Smooth muscle cell (in vitro differentiated cells): ENCODE data around the gene ARMH2. TPM values are rescaled to one million over a fixed set of nuclear protein-coding genes. Genes with fewer than 3 reads are reported as not detected.

Source experiments
- DNase-seq: peaks from one replicate; lab custom pipeline; 2025; ENCODE audit not compliant: unreplicated experiment; lab: John Stamatoyannopoulos, UW
- H2AFZ ChIP-seq: fragments of 200-600 bp; sonication (generic); 2 replicates; pipeline ENCODE4 v1.6.0; 2016; ENCODE audit warnings: antibody characterized with exemption, low read depth, mild to moderate bottlenecking
- H3F3A ChIP-seq: fragments of 200-600 bp; sonication (generic); 2 replicates; pipeline ENCODE4 v1.6.0; 2017; ENCODE audit warnings: antibody characterized with exemption, low read depth
- H3K27ac ChIP-seq: fragments of 200-600 bp; sonication (generic); 2 replicates; pipeline ENCODE4 v1.5.1; 2016; ENCODE audit warnings: low read depth, mild to moderate bottlenecking
- H3K27me3 ChIP-seq: fragments of 200-600 bp; sonication (generic); 2 replicates; pipeline ENCODE4 v1.6.1; 2016; ENCODE audit warnings: low read depth, mild to moderate bottlenecking
- H3K36me3 ChIP-seq: fragments of 200-600 bp; sonication (generic); 2 replicates; pipeline ENCODE4 v1.5.1; 2016; ENCODE audit warnings: low read depth
- H3K4me1 ChIP-seq: fragments of 200-600 bp; sonication (generic); 2 replicates; pipeline ENCODE4 v1.5.1; 2016; ENCODE audit warnings: low read depth
- H3K4me2 ChIP-seq: fragments of 200-600 bp; sonication (generic); 2 replicates; pipeline ENCODE4 v1.6.0; 2016; ENCODE audit warnings: mild to moderate bottlenecking
- H3K4me3 ChIP-seq: fragments of 200-600 bp; sonication (generic); 2 replicates; pipeline ENCODE4 v1.5.1; 2016; ENCODE audit warnings: mild to moderate bottlenecking
- H3K79me2 ChIP-seq: fragments of 200-600 bp; sonication (generic); 2 replicates; pipeline ENCODE4 v1.6.0; 2016; ENCODE audit warnings: low read depth, mild to moderate bottlenecking
- H3K9ac ChIP-seq: fragments of 200-600 bp; sonication (generic); 2 replicates; pipeline ENCODE4 v1.6.0; 2016; ENCODE audit warnings: low read depth
- H3K9me3 ChIP-seq: fragments of 200-600 bp; sonication (generic); replicated peaks from 2 replicates; pipeline ENCODE4 v1.5.1; 2016; ENCODE audit warnings: low read depth
- H4K20me1 ChIP-seq: fragments of 200-600 bp; sonication (generic); 2 replicates; pipeline ENCODE4 v1.6.0; 2016; ENCODE audit warnings: low read depth
- WGBS: methylation state at CpG from one replicate; pipeline ENCODE4 v1.1.7; 2016; ENCODE audit warnings: low lambda C conversion rate; 5-methylcytosine and 5-hydroxymethylcytosine counted together
- polyA plus RNA-seq: library from polyadenylated mRNA; unstranded; fragments of >200 nt; fragmentation: Nextera tagmentation; extraction: Ambion mirVana; gene quantifications from 2 replicates; pipeline ENCODE4 v1.2.1, GENCODE V29; 2016
- total RNA-seq: library from RNA; depleted of rRNA; stranded (reverse); fragments of >200 nt; gene quantifications from 2 replicates; pipeline ENCODE4 v1.2.3, GENCODE V29; 2014
- TF ChIP-seq, protein P1 (sequence below): fragments of 200-600 bp; sonication (generic); IDR thresholded peaks from 2 replicates; pipeline ENCODE4 v1.5.1; 2017; ENCODE audit warnings: borderline replicate concordance, mild to moderate bottlenecking, antibody characterized with exemption; ENCODE audit not compliant: insufficient read depth, poor library complexity, severe bottlenecking

The ARMH2 gene
- total and polyA plus RNA-seq, 2 experiments from 2014 or later = not detected

- Histone ChIP-seq H3K4me2 (no peak overlapping the region), H3K4me1 (no peaks in the 10 kb centered on the region), H3K36me3 (no peaks in the 10 kb centered on the region), H3K9ac (no peak overlapping the region), H3F3A (no peaks in the 10 kb centered on the region), H3K4me3 (no peak overlapping the region), H3K27ac (no peak overlapping the region), H2AFZ (no peak overlapping the region), H3K9me3 (no peaks in the 10 kb centered on the region), H3K27me3 (no peaks in the 10 kb centered on the region), H4K20me1 (no peaks in the 10 kb centered on the region), H3K79me2 (no peaks in the 10 kb centered on the region)
- DNase-seq = no peak
- TF ChIP-seq, protein P1, sequence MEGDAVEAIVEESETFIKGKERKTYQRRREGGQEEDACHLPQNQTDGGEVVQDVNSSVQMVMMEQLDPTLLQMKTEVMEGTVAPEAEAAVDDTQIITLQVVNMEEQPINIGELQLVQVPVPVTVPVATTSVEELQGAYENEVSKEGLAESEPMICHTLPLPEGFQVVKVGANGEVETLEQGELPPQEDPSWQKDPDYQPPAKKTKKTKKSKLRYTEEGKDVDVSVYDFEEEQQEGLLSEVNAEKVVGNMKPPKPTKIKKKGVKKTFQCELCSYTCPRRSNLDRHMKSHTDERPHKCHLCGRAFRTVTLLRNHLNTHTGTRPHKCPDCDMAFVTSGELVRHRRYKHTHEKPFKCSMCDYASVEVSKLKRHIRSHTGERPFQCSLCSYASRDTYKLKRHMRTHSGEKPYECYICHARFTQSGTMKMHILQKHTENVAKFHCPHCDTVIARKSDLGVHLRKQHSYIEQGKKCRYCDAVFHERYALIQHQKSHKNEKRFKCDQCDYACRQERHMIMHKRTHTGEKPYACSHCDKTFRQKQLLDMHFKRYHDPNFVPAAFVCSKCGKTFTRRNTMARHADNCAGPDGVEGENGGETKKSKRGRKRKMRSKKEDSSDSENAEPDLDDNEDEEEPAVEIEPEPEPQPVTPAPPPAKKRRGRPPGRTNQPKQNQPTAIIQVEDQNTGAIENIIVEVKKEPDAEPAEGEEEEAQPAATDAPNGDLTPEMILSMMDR = no peak
- WGBS = 87% methylated on average over 10 of the region's 10 CpGs
Observed at GRCh38 chr6:24831771-24832716, 33.3 kb upstream of the ARMH2 start.

- Histone ChIP-seq H3K79me2 (no peaks in the 10 kb centered on the region), H4K20me1 (no peaks in the 10 kb centered on the region), H3K27ac (no peak overlapping the region), H3K36me3 (no peaks in the 10 kb centered on the region), H3F3A (no peaks in the 10 kb centered on the region), H3K4me3 (no peak overlapping the region), H3K4me1 (no peaks in the 10 kb centered on the region), H3K9ac (no peak overlapping the region), H3K9me3 (no peaks in the 10 kb centered on the region), H3K27me3 (no peaks in the 10 kb centered on the region), H2AFZ (no peak overlapping the region), H3K4me2 (no peak overlapping the region)
- 93% methylated on average over 3 of the region's 3 CpGs for WGBS
- DNase-seq = no peak
- TF ChIP-seq, protein P1 = no peak
Observed at GRCh38 chr6:24829657-24830056, 30.9 kb upstream of the ARMH2 start.

DNA sequence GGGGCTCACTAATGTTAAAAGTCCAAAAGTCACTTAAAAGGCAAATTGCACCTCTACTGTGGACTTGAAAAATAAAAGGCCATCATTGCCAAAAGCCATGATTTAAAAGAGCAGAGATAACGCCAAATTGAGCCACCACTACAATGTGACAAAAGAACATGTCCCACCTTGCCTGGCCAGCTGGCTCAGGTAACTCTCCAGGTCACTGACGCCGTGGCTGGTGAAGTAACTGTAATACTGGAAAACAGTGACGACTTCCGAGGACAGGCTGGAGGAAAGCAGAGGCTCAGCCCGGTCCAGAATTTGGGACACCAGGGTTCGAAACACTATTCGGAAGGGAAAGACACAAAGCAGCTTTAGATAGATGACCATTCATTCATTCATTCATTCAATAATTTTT is 29.3 kb upstream of the ARMH2 start:
- H3F3A ChIP-seq = no peaks in the 10 kb centered on the region
- no peak overlapping the region for H3K9ac ChIP-seq
- H3K36me3 ChIP-seq = no peaks in the 10 kb centered on the region
- H3K4me2 ChIP-seq = no peak overlapping the region
- no peak overlapping the region for H3K27ac ChIP-seq
- H3K9me3 ChIP-seq = no peaks in the 10 kb centered on the region
- no peak overlapping the region for H3K4me3 ChIP-seq
- TF ChIP-seq, protein P1 = no peak
- no peaks in the 10 kb centered on the region for H3K79me2 ChIP-seq
- H4K20me1 ChIP-seq = no peaks in the 10 kb centered on the region
- H3K27me3 ChIP-seq = no peaks in the 10 kb centered on the region
- no peaks in the 10 kb centered on the region for H3K4me1 ChIP-seq
- no peak overlapping the region for H2AFZ ChIP-seq
- DNase-seq = no peak
- WGBS = 78% methylated on average over 8 of the region's 8 CpGs
